Bronchus fibroblast of lung (primary cell): Measurements from ENCODE around the gene MRPS31. TPM values are rescaled to one million over a fixed set of nuclear protein-coding genes. Genes with fewer than 3 reads are reported as not detected.

Experiments
- total RNA-seq: library from RNA; depleted of rRNA; stranded (reverse); fragments of >200 nt; gene quantifications from 2 replicates; pipeline ENCODE4 v1.2.3, GENCODE V29; 2015

Gene MRPS31
- 15.5 and 17.3 TPM in 2 replicates for total RNA-seq

GRCh38 chr13:40770934-40771618 lies at the start of gene MRPS31:
MRPS31 (minus strand) TSS chr13:40771190; CDS start chr13:40771136, 54 bp downstream.

GRCh38 chr13:40789275-40790153 lies 18.5 kb upstream of the MRPS31 start, which contains the start of gene SLC25A15:
SLC25A15 (plus strand) TSS chr13:40789611; CDS start chr13:40793227, 3,616 bp downstream.

Other genes with a start within 250 kb of the MRPS31 start
- gene FOXO1, start 104.5 kb downstream of the MRPS31 start, total RNA-seq, result 2.8 and 3.5 TPM in 2 replicates
- gene SLC25A15, start 18.4 kb upstream of the MRPS31 start, total RNA-seq, result 26.0 and 26.4 TPM in 2 replicates
- gene ELF1, start 248.1 kb upstream of the MRPS31 start, total RNA-seq, result 18.0 and 20.2 TPM in 2 replicates